ENCODE data around the gene MFSD2B.

The MFSD2B gene

DNA sequence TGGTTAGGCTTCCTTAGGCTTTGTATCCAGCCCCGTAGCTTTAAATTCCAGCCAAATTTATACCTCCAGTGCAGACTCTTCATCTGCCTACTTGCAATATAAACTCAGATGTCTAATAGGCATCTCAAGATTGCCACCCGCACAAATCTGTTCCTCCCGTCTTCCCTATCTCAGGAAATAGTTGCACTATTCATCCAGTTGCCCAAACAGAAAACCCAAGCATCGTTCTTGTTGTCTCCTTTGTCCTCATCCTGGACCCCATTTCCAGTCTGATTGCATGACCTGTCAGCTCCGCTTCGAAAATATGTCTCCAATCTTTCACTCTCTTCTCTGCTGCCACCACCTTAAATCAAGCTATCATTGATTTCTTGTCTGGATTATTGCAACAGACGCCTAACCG lies 41.9 kb downstream of the MFSD2B start:
- no peak for FAIRE-seq

DNA sequence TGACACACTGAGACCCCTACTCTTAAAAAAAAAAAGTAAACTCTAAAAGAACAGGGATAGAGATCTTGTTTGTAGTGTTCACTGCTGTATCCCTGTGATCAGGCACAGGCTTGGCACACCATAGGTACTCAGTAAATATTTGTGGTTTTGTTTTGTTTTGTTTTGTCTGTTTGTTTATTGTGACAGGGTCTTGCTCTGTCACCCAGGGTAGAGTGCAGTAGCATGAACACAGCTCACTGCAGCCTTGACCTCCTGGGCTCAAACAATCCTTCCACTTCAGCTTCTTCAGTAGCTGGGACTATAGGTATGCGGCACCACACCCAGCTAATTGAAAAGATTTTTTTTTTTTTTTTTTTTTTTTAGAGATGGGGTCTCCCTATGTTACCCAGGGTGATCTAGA lies 43.1 kb downstream of the MFSD2B start:
- FAIRE-seq, result no peak

DNA sequence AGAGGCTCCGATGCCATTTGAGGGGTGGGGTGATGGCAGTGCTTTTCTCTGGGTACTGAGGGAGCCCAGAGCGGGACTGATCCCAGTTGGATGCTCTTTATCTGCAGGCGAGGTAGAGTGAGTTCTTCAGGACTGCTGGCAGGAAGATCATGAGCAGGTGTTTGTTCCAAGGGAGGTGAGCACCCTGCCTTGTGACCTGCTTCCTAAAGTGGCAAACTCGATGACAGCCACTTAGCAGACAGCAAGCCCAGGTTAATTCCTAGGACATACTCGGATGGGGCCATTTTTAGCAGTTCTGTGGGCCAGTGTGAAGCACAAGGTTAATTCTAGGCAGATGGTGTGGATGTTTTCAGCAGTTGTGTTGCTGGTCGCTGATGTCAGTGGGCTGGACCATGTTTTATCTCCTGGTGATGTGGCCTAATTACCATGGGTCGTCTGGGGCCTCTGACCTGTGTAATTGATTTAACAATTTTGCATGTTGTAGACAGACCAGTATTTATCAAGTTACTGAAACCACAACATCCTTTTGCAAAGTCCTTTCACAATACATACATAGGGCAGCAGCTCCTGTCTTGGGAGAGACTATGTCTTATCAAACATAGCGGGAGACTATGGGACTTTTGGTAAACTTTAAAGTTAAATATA lies 44.6 kb downstream of the MFSD2B start:
- FAIRE-seq, result no peak

DNA sequence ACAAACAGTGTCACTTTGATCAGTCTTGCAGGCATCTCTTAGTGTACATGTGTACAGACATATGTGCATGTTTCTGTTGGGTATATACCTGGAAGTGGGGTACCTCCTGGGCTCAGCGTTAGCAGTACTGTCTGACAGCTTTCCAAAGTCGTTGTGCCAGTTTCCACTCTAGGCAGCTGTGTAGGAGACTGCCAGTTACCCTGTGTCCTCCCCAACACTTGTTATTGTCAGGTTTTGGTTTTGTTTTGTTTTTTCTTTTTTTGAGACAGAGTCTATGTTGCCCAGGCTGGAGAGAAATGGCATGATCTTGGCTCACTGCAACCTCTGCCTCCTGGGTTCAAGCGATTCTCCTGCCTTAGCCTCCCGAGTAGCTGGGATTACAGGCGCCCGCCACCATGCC lies 45.9 kb downstream of the MFSD2B start:
- no peak for FAIRE-seq

DNA sequence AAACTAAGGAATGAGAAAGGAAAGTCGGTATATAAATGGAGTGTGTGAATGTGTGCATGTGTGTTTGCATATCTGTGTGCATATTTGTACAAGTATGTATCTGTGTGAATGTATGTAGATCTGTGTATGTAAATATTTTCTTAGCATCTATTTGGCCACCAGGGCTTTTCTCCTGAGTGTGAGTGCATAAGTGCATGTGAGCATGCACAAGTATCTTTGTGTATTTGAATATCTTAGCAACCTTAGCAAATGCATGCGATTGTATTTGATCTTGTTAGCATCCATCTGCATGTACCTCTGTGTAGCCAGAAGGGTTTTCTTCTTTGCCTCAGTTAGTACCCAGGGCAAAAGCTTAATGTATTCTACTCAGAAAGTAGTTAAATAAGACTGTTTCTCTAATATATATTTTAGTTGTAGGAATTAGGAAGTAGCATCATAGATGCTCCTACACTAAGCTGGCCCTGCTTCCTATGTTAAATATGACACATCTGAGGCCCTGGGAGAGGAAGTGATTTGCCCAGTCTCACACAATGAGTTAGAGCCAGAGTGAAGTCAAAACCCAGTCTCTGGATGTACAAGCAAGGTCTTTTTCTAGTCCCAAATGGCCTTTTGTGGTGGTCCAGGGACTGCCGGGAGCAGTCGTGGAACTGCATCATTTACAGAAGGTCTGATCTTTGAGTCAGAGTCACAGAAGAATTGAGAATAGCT lies 48.8 kb downstream of the MFSD2B start:
- FAIRE-seq, result no peak

DNA sequence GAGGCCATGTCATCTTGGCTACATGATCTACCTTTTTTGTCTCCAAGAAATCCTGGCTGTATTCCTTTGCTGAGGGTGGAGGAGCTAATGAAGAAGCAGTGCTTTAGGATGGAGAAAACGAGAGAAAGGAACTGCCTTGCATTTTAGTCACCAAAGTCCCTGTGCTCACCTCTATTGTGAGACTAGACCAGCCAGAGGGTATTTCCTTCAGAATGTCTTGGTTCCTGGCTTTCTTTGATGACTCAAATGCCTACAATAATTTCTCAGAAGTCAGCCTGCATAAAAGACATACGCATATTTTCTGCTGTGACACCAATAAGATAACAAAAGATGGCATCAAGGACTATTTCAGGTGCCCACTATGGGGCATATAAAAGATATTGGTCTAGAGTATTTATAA lies 55.5 kb downstream of the MFSD2B start:
- no peak for FAIRE-seq

DNA sequence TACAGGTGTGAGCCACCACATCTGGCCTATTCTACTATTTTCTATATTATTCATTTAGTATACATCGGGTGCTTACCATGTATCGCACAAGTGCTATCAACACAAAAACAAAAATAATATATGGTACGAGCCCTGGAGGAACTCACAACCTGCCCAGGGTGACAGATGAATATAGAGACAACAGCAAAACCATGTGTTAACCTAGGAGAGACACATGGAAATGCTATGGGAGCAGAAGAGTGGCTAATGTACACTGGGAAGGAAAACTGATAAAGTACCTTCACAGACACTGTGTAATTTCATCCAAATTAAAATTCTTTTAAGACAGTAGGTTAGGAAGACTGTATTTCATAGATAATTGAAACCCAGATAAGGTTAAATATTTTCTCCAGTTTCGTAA lies 62.4 kb downstream of the MFSD2B start:
- no peak for FAIRE-seq

DNA sequence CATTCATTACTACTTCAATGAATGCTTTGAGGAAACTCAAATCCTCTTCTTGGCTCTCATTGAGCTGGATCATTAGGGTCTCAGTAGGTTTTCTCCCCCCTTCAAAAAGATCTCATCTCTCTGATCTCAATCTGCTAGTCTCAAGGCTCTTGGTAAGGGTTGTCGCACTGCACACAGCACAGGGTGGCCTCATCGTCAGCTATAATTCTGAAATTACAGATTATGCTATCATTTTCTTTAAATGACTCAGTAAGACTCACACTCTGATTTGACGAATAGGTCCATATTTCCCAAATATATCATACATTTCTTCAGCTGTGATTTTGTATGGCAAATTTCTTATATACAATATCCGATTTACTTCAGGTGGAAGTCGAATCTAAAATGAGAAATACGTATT lies 63.9 kb downstream of the MFSD2B start:
- FAIRE-seq, result no peak

DNA sequence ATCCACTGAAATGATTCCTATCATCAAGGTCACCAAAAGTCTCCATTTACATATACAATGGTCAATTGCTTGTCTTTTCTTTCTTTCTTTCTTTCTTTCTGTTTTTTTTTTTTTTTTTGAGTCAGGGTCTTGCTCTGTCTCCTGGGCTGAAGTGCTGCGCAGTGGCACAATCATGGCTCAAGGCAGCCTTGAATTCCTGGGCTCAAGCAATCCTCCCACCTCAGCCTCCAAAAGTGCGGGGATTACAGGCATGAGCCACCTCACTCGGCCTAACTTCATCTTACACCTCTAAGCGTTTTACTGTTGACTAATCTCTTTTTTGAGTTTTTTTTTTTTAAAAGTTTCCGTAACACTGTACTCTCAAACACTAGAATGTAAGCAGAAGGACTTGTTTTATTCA lies 65.4 kb downstream of the MFSD2B start:
- FAIRE-seq, result no peak

All from A204.1 (cell line).